ENCODE measurements around the gene FAM20C.

GRCh38 chr7:286266-286665 lies 93.9 kb downstream of the FAM20C start:
- TF ChIP-seq POLR2AphosphoS5 (IDR thresholded peaks at IDR 0.05; ENCODE audit: insufficient read depth in 1 of 2, low read depth in 1 of 2) (no peak), CTCF (IDR thresholded peaks at IDR 0.05) (no peak)
